ENCODE measurements around the gene CEP55. TPM values are rescaled to one million over a fixed set of nuclear protein-coding genes. Genes with fewer than 3 reads are reported as not detected.

Gene CEP55
- total and polyA plus RNA-seq, 2 of the 8 experiments (the other 6 are each of a cell fraction or from before 2014, with no cell fraction given) = 7.0 to 19.6 TPM

DNA sequence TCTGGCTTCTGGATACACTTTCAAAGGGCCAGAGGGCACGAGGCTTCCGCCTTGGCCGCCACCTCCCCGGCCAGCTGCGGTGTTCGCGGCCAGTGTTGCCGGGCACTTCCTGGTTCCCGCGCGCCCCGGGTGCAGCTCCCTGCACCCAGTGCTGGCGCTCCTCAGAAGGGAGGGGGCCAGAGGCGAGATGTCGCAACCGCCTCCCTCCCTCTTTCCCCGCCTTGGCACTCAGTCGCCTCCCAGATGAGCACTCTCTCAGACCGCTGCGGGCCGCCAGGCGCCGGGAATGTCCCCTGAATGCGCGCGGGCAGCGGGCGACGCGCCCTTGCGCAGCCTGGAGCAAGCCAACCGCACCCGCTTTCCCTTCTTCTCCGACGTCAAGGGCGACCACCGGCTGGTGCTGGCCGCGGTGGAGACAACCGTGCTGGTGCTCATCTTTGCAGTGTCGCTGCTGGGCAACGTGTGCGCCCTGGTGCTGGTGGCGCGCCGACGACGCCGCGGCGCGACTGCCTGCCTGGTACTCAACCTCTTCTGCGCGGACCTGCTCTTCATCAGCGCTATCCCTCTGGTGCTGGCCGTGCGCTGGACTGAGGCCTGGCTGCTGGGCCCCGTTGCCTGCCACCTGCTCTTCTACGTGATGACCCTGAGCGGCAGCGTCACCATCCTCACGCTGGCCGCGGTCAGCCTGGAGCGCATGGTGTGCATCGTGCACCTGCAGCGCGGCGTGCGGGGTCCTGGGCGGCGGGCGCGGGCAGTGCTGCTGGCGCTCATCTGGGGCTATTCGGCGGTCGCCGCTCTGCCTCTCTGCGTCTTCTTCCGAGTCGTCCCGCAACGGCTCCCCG is 70.2 kb downstream of the CEP55 start, which contains the start of gene FFAR4 (continued):
- TF ChIP-seq HDAC2 (IDR thresholded peaks at IDR 0.05; ENCODE audit: borderline replicate concordance in 1 of 2, low read depth in 2 of 2, low read length in 2 of 2) (no peak), TAF7 (optimal IDR thresholded peaks at IDR 0.05; ENCODE audit: borderline replicate concordance, low read depth, low read length) (no peak), EGR1 (IDR thresholded peaks at IDR 0.05; ENCODE audit: borderline replicate concordance, low read depth, low read length) (no peak), SIRT6 (IDR thresholded peaks at IDR 0.05; ENCODE audit: low read length) (no peak), CEBPB (IDR thresholded peaks at IDR 0.05; ENCODE audit: low read depth, low read length) (peak; percentile 96), EZH2 (IDR thresholded peaks at IDR 0.05; ENCODE audit: low read depth, low read length, severe bottlenecking) (peak; percentile 97), TEAD4 (IDR thresholded peaks at IDR 0.05; ENCODE audit: low read depth, low read length) (no peak)

Measured in H1 (cell line).